GM12891 (cell line): ENCODE measurements around the gene RBPJL.

Experiments used
- POLR2AphosphoS5 ChIP-seq: IDR thresholded peaks from 2 replicates; pipeline ENCODE4 v1.6.1; 2011; ENCODE audit warnings: low read depth, low read length, control low read depth
- TAF1 ChIP-seq: IDR thresholded peaks from 2 replicates; pipeline ENCODE4 v1.6.1; 2011; ENCODE audit warnings: low read depth, low read length, control low read depth

DNA sequence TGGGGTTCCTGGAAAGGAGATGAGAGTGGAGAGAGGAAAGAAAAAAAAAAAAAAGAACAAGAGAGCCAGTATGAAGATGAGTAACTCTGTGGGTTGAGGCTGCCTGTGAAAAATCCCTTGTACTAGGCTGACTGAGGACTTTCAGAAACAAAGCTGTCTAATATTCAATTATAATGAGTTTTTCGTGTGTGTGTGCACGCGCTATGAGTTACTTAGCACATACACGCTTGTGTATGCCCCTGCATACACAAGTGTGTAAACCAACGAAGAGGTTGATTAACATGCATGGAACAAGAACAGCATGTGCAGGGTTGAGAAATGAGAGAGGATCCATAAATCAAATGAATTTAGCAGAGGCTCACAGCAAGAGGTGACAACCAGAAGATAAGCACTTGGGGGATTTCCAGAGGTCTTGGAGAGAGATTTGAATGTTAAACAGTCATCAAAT is 4.8 kb upstream of the RBPJL start:
- TF ChIP-seq POLR2AphosphoS5 (no peak), TAF1 (no peak)
